Measurements from ENCODE around the gene SLC26A4. TPM values are rescaled to one million over a fixed set of nuclear protein-coding genes. Genes with fewer than 3 reads are reported as not detected.

Gene SLC26A4
- total RNA-seq, 1 experiment from 2014 or later = 0.33 TPM

- H3K4me1 ChIP-seq (ENCODE audit: insufficient read depth, low read length) = no peaks in the 10 kb centered on the region
- WGBS (ENCODE audit: extremely low coverage, insufficient read length, low lambda C conversion rate) = no CpG with 5 or more reads among the region's 1 CpG
- H3K27ac ChIP-seq (ENCODE audit: insufficient read length, low read depth, low read length) = no peak overlapping the region
- H2BK15ac ChIP-seq (ENCODE audit: low read depth, low read length) = no peak overlapping the region
- no peak overlapping the region for H3K18ac ChIP-seq (ENCODE audit: insufficient read length, low read depth, low read length)
- no peak overlapping the region for H3K27ac Mint-ChIP-seq
- H2AFZ ChIP-seq (ENCODE audit: low read length) = no peak overlapping the region
- H4K20me1 ChIP-seq (ENCODE audit: control insufficient read depth, insufficient read depth, insufficient read length) = no peaks in the 10 kb centered on the region
- H2BK12ac ChIP-seq (ENCODE audit: insufficient read length, low read depth, low read length) = no peak overlapping the region
- no peak overlapping the region for H3K23ac ChIP-seq (ENCODE audit: insufficient read length, low read depth, low read length)
- no peak overlapping the region for H4K8ac ChIP-seq (replicated peaks; ENCODE audit: insufficient read length, low read depth, low read length)
- no peak overlapping the region for H4K5ac ChIP-seq (ENCODE audit: insufficient read length, low read depth, low read length)
- no peaks in the 10 kb centered on the region for H3K4me1 Mint-ChIP-seq
- H3K9me3 Mint-ChIP-seq = peaks cover 0 to 4% of the 10 kb centered on the region in 2 experiments; a peak in 1 of 5 replicates
- H3T11ph ChIP-seq (ENCODE audit: low read length) = no peak overlapping the region
- H3K27me3 Mint-ChIP-seq (ENCODE audit: low read depth) = no peaks in the 10 kb centered on the region
- H2BK5ac ChIP-seq (ENCODE audit: insufficient read length, low read length) = no peak overlapping the region
- H3K27me3 ChIP-seq (ENCODE audit: insufficient read depth, low read length) = no peaks in the 10 kb centered on the region
- DNase-seq = no peak
- TF ChIP-seq CTCF (conservative IDR thresholded peaks at IDR 0.05) = no peak
- no peak overlapping the region for H2AK5ac ChIP-seq (ENCODE audit: insufficient read length, low read length)
- H2BK20ac ChIP-seq (ENCODE audit: low read depth, low read length, poor library complexity, severe bottlenecking) = no peak overlapping the region
- H3K9ac ChIP-seq (ENCODE audit: extremely low read depth, insufficient read length, low read length) = no peak overlapping the region
- no peak overlapping the region for H3K4me3 Mint-ChIP-seq
- no peak overlapping the region for H3K56ac ChIP-seq (ENCODE audit: insufficient read length, low read depth, low read length)
- no peaks in the 10 kb centered on the region for H3K36me3 Mint-ChIP-seq (ENCODE audit: insufficient read depth in 1 of 3, low read depth in 3 of 3)
- no peaks in the 10 kb centered on the region for H3K79me1 ChIP-seq (ENCODE audit: insufficient read depth, low read depth, low read length, poor library complexity, severe bottlenecking)
- H3K9me3 ChIP-seq (ENCODE audit: control insufficient read depth, low read depth, low read length) = no peaks in the 10 kb centered on the region
- H2BK120ac ChIP-seq (ENCODE audit: low read depth, low read length, poor library complexity, severe bottlenecking) = no peak overlapping the region
- no peak overlapping the region for H4K91ac ChIP-seq (ENCODE audit: insufficient read length, low read depth, low read length)
- H3K4ac ChIP-seq (ENCODE audit: low read depth, low read length) = no peak overlapping the region
- no peaks in the 10 kb centered on the region for H3K79me2 ChIP-seq (ENCODE audit: insufficient read depth, low read length)
- no peaks in the 10 kb centered on the region for H3K23me2 ChIP-seq (ENCODE audit: insufficient read length, low read depth, low read length, poor library complexity, severe bottlenecking)
- no peak overlapping the region for H3K4me2 ChIP-seq (ENCODE audit: insufficient read depth, insufficient read length, low read length)
- no peak overlapping the region for H3K14ac ChIP-seq (ENCODE audit: insufficient read depth, low read length)
These were observed 38.2 kb upstream of the SLC26A4 start for GRCh38 chr7:107622429-107622828.

All from H9 (cell line).